Keratinocyte (primary cell): ENCODE data around the gene AXL.

Experiments
- EZH2 ChIP-seq: IDR thresholded peaks from one replicate; pipeline ENCODE4 v1.6.1; 2012; ENCODE audit warnings: inconsistent platforms, mild to moderate bottlenecking, low read length, moderate library complexity
- TF ChIP-seq, protein P1 (sequence below), 3 experiments: IDR thresholded peaks in 1 of 3; conservative IDR thresholded peaks in 1 of 3; optimal IDR thresholded peaks in 1 of 3; 2 replicates in 2 of 3; 3 replicates in 1 of 3; pipeline versions ENCODE3 to v1.5.1; 2011; ENCODE audit warnings: low read length in 3 of 3, mild to moderate bottlenecking in 3 of 3, moderate library complexity in 2 of 3, control low read depth in 1 of 3, inconsistent platforms in 1 of 3; ENCODE audit not compliant: insufficient read depth in 2 of 3; ENCODE audit errors: extremely low read depth in 1 of 3

DNA sequence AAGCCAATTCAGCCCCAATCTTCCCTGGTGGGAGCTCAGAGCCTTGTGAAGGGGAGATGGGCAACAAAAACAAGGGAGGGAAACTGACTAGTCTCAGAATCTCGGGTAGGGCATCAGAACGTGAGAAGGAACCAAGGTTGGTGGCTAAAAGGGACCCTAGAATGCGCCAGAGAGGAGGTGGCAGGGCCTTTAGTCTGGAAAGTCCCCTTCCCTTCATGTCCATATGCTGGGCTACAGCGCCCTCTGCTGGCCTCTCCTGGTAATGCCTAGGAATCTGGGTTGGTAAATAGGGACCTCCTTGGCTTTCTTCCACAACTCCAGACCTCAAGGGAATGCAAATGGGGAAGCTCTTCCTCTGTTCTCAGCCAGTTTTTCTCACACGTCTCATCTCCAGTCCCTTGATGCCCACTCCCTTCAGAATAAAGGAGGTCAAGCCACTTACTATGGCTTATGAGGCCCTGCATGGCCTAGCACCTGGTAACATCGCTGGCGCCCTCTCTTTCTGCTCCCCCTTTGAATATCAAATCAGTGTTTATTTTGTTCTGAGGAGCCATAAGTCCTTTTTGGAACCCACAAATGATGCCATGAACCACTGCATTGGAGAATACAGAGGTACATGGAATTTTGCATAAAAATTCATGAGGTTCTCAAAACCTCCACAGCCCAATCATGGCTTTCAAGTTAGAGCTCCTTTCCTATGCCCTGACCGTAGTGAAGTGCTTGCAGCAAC lies 89.6 kb downstream of the AXL start:
- TF ChIP-seq, protein P1, sequence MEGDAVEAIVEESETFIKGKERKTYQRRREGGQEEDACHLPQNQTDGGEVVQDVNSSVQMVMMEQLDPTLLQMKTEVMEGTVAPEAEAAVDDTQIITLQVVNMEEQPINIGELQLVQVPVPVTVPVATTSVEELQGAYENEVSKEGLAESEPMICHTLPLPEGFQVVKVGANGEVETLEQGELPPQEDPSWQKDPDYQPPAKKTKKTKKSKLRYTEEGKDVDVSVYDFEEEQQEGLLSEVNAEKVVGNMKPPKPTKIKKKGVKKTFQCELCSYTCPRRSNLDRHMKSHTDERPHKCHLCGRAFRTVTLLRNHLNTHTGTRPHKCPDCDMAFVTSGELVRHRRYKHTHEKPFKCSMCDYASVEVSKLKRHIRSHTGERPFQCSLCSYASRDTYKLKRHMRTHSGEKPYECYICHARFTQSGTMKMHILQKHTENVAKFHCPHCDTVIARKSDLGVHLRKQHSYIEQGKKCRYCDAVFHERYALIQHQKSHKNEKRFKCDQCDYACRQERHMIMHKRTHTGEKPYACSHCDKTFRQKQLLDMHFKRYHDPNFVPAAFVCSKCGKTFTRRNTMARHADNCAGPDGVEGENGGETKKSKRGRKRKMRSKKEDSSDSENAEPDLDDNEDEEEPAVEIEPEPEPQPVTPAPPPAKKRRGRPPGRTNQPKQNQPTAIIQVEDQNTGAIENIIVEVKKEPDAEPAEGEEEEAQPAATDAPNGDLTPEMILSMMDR (optimal IDR thresholded peaks at IDR 0.05 in 1 of 3, IDR thresholded peaks at IDR 0.05 in 1 of 3, conservative IDR thresholded peaks at IDR 0.05 in 1 of 3; ENCODE audit: extremely low read depth in 1 of 3, insufficient read depth in 2 of 3, low read length in 3 of 3) = peak; percentile 89 to 99 (median 91)
- no peak for TF ChIP-seq EZH2
